ENCODE measurements around the gene IL17RC. TPM values are rescaled to one million over a fixed set of nuclear protein-coding genes. Genes with fewer than 3 reads are reported as not detected.

The IL17RC gene
- total RNA-seq, 1 donor from 2014 or later: 24.4 TPM

- DNase-seq (ENCODE audit: low read depth): no peak
These were observed 26.2 kb downstream of the IL17RC start for GRCh38 chr3:9942934-9943690.

- DNase-seq (ENCODE audit: low read depth): no peak
These were observed 27.4 kb downstream of the IL17RC start for GRCh38 chr3:9944271-9944670.

- DNase-seq (ENCODE audit: low read depth): no peak
These were observed 28.5 kb downstream of the IL17RC start for GRCh38 chr3:9945358-9945757.

- peak; percentile 79 for DNase-seq (ENCODE audit: low read depth)
These were observed 29.5 kb downstream of the IL17RC start for GRCh38 chr3:9946112-9947024.

- DNase-seq (ENCODE audit: low read depth): peak; percentile 72
These were observed 30.4 kb downstream of the IL17RC start for GRCh38 chr3:9947025-9947995.

- DNase-seq (ENCODE audit: low read depth): no peak
These were observed 31.7 kb downstream of the IL17RC start for GRCh38 chr3:9948586-9948985.

GRCh38 chr3:9949115-9949514 lies 32.2 kb downstream of the IL17RC start:
- no peak for DNase-seq (ENCODE audit: low read depth)

- no peak for DNase-seq (ENCODE audit: low read depth)
These were observed 32.7 kb downstream of the IL17RC start for GRCh38 chr3:9949626-9950025.

- DNase-seq (ENCODE audit: low read depth): no peak
These were observed 34.2 kb downstream of the IL17RC start for GRCh38 chr3:9951126-9951525.

GRCh38 chr3:9951598-9951961 lies 34.7 kb downstream of the IL17RC start:
- DNase-seq (ENCODE audit: low read depth): no peak

GRCh38 chr3:9951962-9952805 lies 35.3 kb downstream of the IL17RC start, which contains the start of gene PRRT3:
Gene PRRT3 (minus strand): TSS chr3:9952408. CDS start chr3:9950115, 2,293 bp downstream.
- peak; percentile 24 for DNase-seq (ENCODE audit: low read depth)

GRCh38 chr3:9955067-9955502 lies 38.2 kb downstream of the IL17RC start:
- peak; percentile 22 for DNase-seq (ENCODE audit: low read depth)

- peak; percentile 63 for DNase-seq (ENCODE audit: low read depth)
These were observed 38.9 kb downstream of the IL17RC start for GRCh38 chr3:9955611-9956352.

GRCh38 chr3:9957214-9957613 lies 40.3 kb downstream of the IL17RC start:
- no peak for DNase-seq (ENCODE audit: low read depth)

- no peak for DNase-seq (ENCODE audit: low read depth)
These were observed 48.4 kb downstream of the IL17RC start for GRCh38 chr3:9965200-9965875.

GRCh38 chr3:9966841-9967240 lies 49.9 kb downstream of the IL17RC start:
- no peak for DNase-seq (ENCODE audit: low read depth)

- DNase-seq (ENCODE audit: low read depth): no peak
These were observed 52.7 kb downstream of the IL17RC start for GRCh38 chr3:9969632-9970019.

- no peak for DNase-seq (ENCODE audit: low read depth)
These were observed 53.2 kb downstream of the IL17RC start for GRCh38 chr3:9970020-9970652.

Data from myocyte (in vitro differentiated cells).